Uterus (tissue), 4 donors: ENCODE data around the gene TICAM2. TPM values are rescaled to one million over a fixed set of nuclear protein-coding genes. Genes with fewer than 3 reads are reported as not detected.

Experiments
- DNase-seq, 2 donors: peaks; one replicate each; pipeline ENCODE4 v3.0.0-alpha.2; 2019 to 2020
- H3K27ac ChIP-seq, 2 donors: fragments of 200-600 bp; sonication (generic); 1 replicate in 1 of 2; 2 replicates in 1 of 2; pipeline ENCODE4 v1.5.1; 2016 to 2018
- H3K27me3 ChIP-seq, 2 donors: fragments of 200-600 bp; sonication (generic); one replicate each; pipeline ENCODE4 v1.5.1; 2018 to 2019; ENCODE audit warnings: control low read depth in 1 of 2
- H3K36me3 ChIP-seq, 2 donors: fragments of 200-600 bp; sonication (generic); one replicate each; pipeline ENCODE4 v1.5.1; 2019; ENCODE audit warnings: control low read depth in 1 of 2
- H3K4me1 ChIP-seq, 2 donors: fragments of 200-600 bp; sonication (generic); one replicate each; pipeline ENCODE4 v1.5.1; 2018 to 2019; ENCODE audit warnings: control low read depth in 1 of 2
- H3K4me3 ChIP-seq, 2 donors: fragments of 200-600 bp; sonication (generic); 1 replicate in 1 of 2; 2 replicates in 1 of 2; pipeline ENCODE4 v1.5.1; 2018 to 2019; ENCODE audit warnings: mild to moderate bottlenecking in 1 of 2
- H3K9me3 ChIP-seq, 2 donors: fragments of 200-600 bp; sonication (generic); one replicate each; pipeline ENCODE4 v1.5.1; 2019; ENCODE audit warnings: control low read depth in 1 of 2
- CTCF ChIP-seq, 4 experiments: fragments of 200-600 bp in 2 of 4; fragments of 450-650 bp in 2 of 4; sonication (generic) in 2 of 4; IDR thresholded peaks; one replicate each; pipeline ENCODE4 v1.5.1; 2016 to 2019; ENCODE audit warnings: antibody characterized with exemption in 4 of 4, mild to moderate bottlenecking in 2 of 4, moderate library complexity in 1 of 4
- POLR2A ChIP-seq, 2 donors: fragments of 450-650 bp; IDR thresholded peaks; one replicate each; pipeline ENCODE4 v1.6.1; 2016; ENCODE audit warnings: antibody characterized with exemption in 2 of 2, mild to moderate bottlenecking in 1 of 2, moderate library complexity in 1 of 2
- intact Hi-C: fragments of 100-400 bp; cut with DNase I; formaldehyde crosslinking; loops from one replicate; pipeline ENCODE4 v1.15.1; 2023; ENCODE audit warnings: low total_unique reads
- total RNA-seq, 4 donors: library from RNA; depleted of rRNA in 3 of 4; stranded (reverse); fragments of >200 nt in 3 of 4; gene quantifications; one replicate each; pipeline versions ENCODE4 v1.1.0 to v1.2.4, GENCODE V29; 2014 to 2023
- donor health status: DM: yes; HTN: yes; CAD: no.

Gene TICAM2
- total RNA-seq, 4 donors from 2014 or later = 5.4 to 14.0 (median 13.5) TPM; not detected in 1

DNA sequence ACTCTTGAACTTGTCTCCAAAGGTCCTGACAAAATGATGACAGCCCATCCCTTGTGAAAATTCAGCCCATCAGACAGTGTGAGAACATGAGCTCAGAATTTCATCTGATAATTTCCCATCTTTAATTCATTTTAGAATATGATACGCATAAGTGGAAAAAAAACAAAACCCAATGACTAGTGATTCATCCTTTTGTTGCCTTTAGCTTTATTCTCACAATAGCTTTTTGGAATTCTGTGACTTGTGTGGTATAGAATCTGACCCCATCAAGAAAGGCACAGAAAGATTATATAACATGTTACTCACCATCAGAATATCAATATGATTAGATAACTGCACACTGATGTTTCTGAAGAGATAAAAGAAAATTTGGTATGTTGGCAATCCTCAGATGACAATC is 39.7 kb upstream of the TICAM2 start:
- Histone ChIP-seq H3K27me3 (no peaks in the 10 kb centered on the region), H3K4me1 (no peaks in the 10 kb centered on the region), H3K27ac (no peak overlapping the region), H3K9me3 (no peaks in the 10 kb centered on the region), H3K36me3 (no peaks in the 10 kb centered on the region), H3K4me3 (no peak overlapping the region)
- DNase-seq = no peak
- intact Hi-C loops = no loop called here
- no peak for TF ChIP-seq POLR2A (IDR thresholded peaks at IDR 0.05)
- no peak for TF ChIP-seq CTCF (IDR thresholded peaks at IDR 0.05)

GRCh38 chr5:115640274-115640673 is 38.0 kb upstream of the TICAM2 start:
- Histone ChIP-seq H3K27ac (no peak overlapping the region), H3K4me3 (no peak overlapping the region), H3K36me3 (no peaks in the 10 kb centered on the region), H3K4me1 (no peaks in the 10 kb centered on the region), H3K9me3 (no peaks in the 10 kb centered on the region), H3K27me3 (no peaks in the 10 kb centered on the region)
- intact Hi-C loops = no loop called here
- no peak for DNase-seq
- TF ChIP-seq CTCF (IDR thresholded peaks at IDR 0.05) (no peak), POLR2A (IDR thresholded peaks at IDR 0.05) (no peak)

GRCh38 chr5:115639377-115639776 is 37.1 kb upstream of the TICAM2 start:
- Histone ChIP-seq H3K4me1 (no peaks in the 10 kb centered on the region), H3K9me3 (no peaks in the 10 kb centered on the region), H3K27ac (no peak overlapping the region), H3K36me3 (no peaks in the 10 kb centered on the region), H3K27me3 (no peaks in the 10 kb centered on the region), H3K4me3 (no peak overlapping the region)
- DNase-seq = no peak
- intact Hi-C loops = no loop called here
- TF ChIP-seq CTCF (IDR thresholded peaks at IDR 0.05) = no peak
- TF ChIP-seq POLR2A (IDR thresholded peaks at IDR 0.05) = no peak

- no peaks in the 10 kb centered on the region for H3K9me3 ChIP-seq
- no peak for TF ChIP-seq POLR2A (IDR thresholded peaks at IDR 0.05)
- TF ChIP-seq CTCF (IDR thresholded peaks at IDR 0.05) = no peak
- H3K27me3 ChIP-seq = no peaks in the 10 kb centered on the region
- DNase-seq = no peak
- H3K4me3 ChIP-seq = no peak overlapping the region
- no peak overlapping the region for H3K27ac ChIP-seq
- no peaks in the 10 kb centered on the region for H3K4me1 ChIP-seq
- intact Hi-C loops = no loop called here
- no peaks in the 10 kb centered on the region for H3K36me3 ChIP-seq
These were observed 35.2 kb upstream of the TICAM2 start for GRCh38 chr5:115637507-115637906.

- intact Hi-C loops = no loop called here
- H3K9me3 ChIP-seq = no peaks in the 10 kb centered on the region
These were observed 33.7 kb upstream of the TICAM2 start for GRCh38 chr5:115636008-115636407.

More at GRCh38 chr5:115636008-115636407, 33.7 kb upstream of the TICAM2 start:
- Histone ChIP-seq H3K36me3 (no peaks in the 10 kb centered on the region), H3K4me1 (no peaks in the 10 kb centered on the region), H3K27ac (no peak overlapping the region), H3K27me3 (no peaks in the 10 kb centered on the region), H3K4me3 (no peak overlapping the region)
- DNase-seq = no peak
- TF ChIP-seq POLR2A (IDR thresholded peaks at IDR 0.05) (no peak), CTCF (IDR thresholded peaks at IDR 0.05) (no peak)
